ENCODE measurements around the gene ARSA. TPM values are rescaled to one million over a fixed set of nuclear protein-coding genes. Genes with fewer than 3 reads are reported as not detected.
A peak's percentile ranks its signal among the peaks of the same experiment; 100 is the strongest.
"Not testable (repeated sequence)": the region's sequence is repeated elsewhere in the genome, so short reads cannot be mapped to it uniquely, and the experiment has no call there.

The ARSA gene
- polyA plus RNA-seq, 1 donor = 45.7 TPM

DNA sequence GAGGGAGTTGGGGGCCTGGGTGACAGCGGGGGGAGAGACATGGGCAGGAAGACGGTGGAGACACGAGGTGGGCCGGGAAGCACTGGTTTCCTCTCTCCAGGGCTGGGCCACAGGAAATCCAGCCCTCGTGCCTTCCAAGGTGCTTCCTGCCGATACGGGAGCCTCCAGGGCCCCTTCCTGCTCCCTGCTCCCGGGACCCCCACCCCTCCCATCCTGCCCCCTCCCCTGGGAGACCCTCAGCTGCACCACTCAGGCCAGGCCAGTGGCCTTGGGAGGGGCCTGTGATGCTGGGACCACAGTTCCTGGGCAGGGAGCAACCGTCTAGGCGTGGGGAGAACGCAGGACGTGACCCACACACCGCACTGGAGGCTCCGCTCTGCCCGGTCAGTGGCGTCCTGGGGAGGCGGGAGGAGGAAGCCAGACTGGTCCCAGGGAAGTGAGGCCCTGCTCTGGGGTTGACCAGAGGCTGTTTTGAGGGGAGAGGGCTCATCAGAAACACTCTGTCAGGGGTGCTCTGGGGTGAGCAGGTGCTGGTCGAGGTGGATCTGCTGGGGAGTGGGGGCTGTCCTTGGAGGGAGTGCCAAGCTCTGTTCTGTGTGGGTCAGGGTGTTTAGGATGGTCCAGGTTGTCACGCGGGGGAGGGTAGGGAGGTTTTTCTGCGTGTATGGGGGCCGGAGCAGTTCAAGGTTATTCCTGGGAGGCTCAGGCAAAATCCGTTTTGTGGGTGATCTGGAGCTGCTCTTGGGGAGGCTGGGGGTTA, 44.7 kb upstream of the ARSA start, which contains the start of gene SHANK3:
SHANK3 (plus strand) TSS at position 353 of the 760 bp plus-strand sequence.
- peaks cover 13% of the 10 kb centered on the region for H3K9me3 ChIP-seq (ENCODE audit: control insufficient read depth, low read depth, low read length)
- H3K36me3 ChIP-seq (ENCODE audit: control insufficient read depth, insufficient read depth, low read length) = no peaks in the 10 kb centered on the region
- no peak within 1 kb of the TSS for H3K27ac ChIP-seq (ENCODE audit: low read length)
- WGBS (ENCODE audit: insufficient coverage, low lambda C conversion rate) = no CpG with 5 or more reads among the region's 23 CpGs
- peak within 1 kb of the TSS; percentile 31 for H3K4me3 ChIP-seq (ENCODE audit: low read length)
- peaks cover 3% of the 10 kb centered on the region for H3K4me1 ChIP-seq (ENCODE audit: control insufficient read depth, insufficient read depth, low read length)
- no peak for DNase-seq
- H3K27me3 ChIP-seq (ENCODE audit: control insufficient read depth, insufficient read depth, low read length) = peaks cover 52% of the 10 kb centered on the region

DNA sequence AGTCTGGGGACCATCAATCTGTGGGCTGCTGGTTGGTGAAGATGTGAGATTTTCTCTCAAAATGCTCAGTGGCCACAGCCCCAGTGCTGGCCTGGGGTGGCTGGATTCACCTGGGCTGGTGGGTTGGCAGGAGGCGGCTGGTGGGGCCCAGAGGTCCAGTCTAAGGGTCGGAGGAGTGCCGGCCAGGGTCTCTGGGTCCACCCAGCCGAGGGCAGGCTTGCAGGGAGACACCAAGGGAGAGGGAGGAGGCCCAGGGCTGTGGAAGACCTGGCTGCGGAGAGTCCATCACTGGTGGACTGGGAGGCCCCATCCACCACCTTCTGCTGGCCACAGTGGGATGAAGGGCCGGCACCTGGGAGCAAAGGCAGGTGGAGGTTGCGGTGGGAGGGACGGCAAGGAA, 44.1 kb upstream of the ARSA start:
- Histone ChIP-seq H3K9me3 (ENCODE audit: control insufficient read depth, low read depth, low read length) (peaks cover 13% of the 10 kb centered on the region), H3K4me1 (ENCODE audit: control insufficient read depth, insufficient read depth, low read length) (peaks cover 3% of the 10 kb centered on the region), H3K36me3 (ENCODE audit: control insufficient read depth, insufficient read depth, low read length) (no peaks in the 10 kb centered on the region), H3K27me3 (ENCODE audit: control insufficient read depth, insufficient read depth, low read length) (peaks cover 52% of the 10 kb centered on the region), H3K27ac (ENCODE audit: low read length) (no peak overlapping the region), H3K4me3 (ENCODE audit: low read length) (no peak overlapping the region)
- DNase-seq = no peak
- no CpG with 5 or more reads among the region's 8 CpGs for WGBS (ENCODE audit: insufficient coverage, low lambda C conversion rate)

- no peak overlapping the region for H3K4me3 ChIP-seq (ENCODE audit: low read length)
- peaks cover 13% of the 10 kb centered on the region for H3K9me3 ChIP-seq (ENCODE audit: control insufficient read depth, low read depth, low read length)
- peaks cover 49% of the 10 kb centered on the region for H3K27me3 ChIP-seq (ENCODE audit: control insufficient read depth, insufficient read depth, low read length)
- H3K36me3 ChIP-seq (ENCODE audit: control insufficient read depth, insufficient read depth, low read length) = no peaks in the 10 kb centered on the region
- no peak overlapping the region for H3K27ac ChIP-seq (ENCODE audit: low read length)
- H3K4me1 ChIP-seq (ENCODE audit: control insufficient read depth, insufficient read depth, low read length) = peaks cover 3% of the 10 kb centered on the region
- no peak for DNase-seq
- WGBS (ENCODE audit: insufficient coverage, low lambda C conversion rate) = no CpG with 5 or more reads among the region's 11 CpGs
These were observed 43.7 kb upstream of the ARSA start for GRCh38 chr22:50671641-50672040.

DNA sequence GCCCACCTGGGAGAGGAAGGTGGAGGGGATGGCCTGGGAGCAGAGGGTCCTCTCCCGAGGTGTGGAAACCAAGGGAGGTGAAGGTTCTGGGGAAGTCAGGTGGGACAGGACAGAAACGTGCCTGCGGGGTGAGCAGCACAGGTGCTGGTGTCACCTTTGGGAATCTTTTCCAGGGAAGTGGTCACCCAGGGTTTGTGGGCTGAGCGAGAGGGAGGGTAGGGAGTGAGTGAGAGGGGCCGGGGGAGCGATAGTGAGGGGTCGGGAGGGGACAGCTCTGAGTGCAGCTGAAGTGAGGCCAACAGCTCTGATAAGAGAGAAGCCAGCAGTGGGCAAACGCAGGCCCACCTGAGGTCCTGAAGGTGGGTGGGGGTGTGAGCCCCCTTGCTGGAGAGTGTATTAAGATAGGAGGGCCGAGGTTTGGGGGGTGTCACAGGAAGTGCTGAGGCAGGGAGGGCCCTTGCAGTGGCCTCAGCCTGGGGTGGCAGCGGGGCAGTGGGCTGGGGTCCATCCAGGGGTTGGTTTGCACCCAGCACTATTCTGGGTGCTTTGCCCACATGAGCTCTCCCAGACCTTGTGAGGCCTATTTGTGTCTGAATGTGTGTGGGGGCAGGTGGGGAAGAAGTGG, 43.1 kb upstream of the ARSA start:
- H3K36me3 ChIP-seq (ENCODE audit: control insufficient read depth, insufficient read depth, low read length) = no peaks in the 10 kb centered on the region
- no peak for DNase-seq
- peaks cover 3% of the 10 kb centered on the region for H3K4me1 ChIP-seq (ENCODE audit: control insufficient read depth, insufficient read depth, low read length)
- H3K9me3 ChIP-seq (ENCODE audit: control insufficient read depth, low read depth, low read length) = peaks cover 13% of the 10 kb centered on the region
- H3K4me3 ChIP-seq (ENCODE audit: low read length) = no peak overlapping the region
- WGBS (ENCODE audit: insufficient coverage, low lambda C conversion rate) = no CpG with 5 or more reads among the region's 10 CpGs
- peaks cover 44% of the 10 kb centered on the region for H3K27me3 ChIP-seq (ENCODE audit: control insufficient read depth, insufficient read depth, low read length)
- no peak overlapping the region for H3K27ac ChIP-seq (ENCODE audit: low read length)

- H3K9me3 ChIP-seq (ENCODE audit: control insufficient read depth, low read depth, low read length) = peaks cover 13% of the 10 kb centered on the region
- H3K27me3 ChIP-seq (ENCODE audit: control insufficient read depth, insufficient read depth, low read length) = peaks cover 38% of the 10 kb centered on the region
- H3K27ac ChIP-seq (ENCODE audit: low read length) = no peak overlapping the region
- WGBS (ENCODE audit: insufficient coverage, low lambda C conversion rate) = no CpG with 5 or more reads among the region's 4 CpGs
- no peaks in the 10 kb centered on the region for H3K36me3 ChIP-seq (ENCODE audit: control insufficient read depth, insufficient read depth, low read length)
- no peak for DNase-seq
- H3K4me1 ChIP-seq (ENCODE audit: control insufficient read depth, insufficient read depth, low read length) = peaks cover 3% of the 10 kb centered on the region
- no peak overlapping the region for H3K4me3 ChIP-seq (ENCODE audit: low read length)
These were observed 42.6 kb upstream of the ARSA start for GRCh38 chr22:50670513-50670912.

GRCh38 chr22:50665738-50666137, 37.8 kb upstream of the ARSA start:
- Histone ChIP-seq H3K9me3 (ENCODE audit: control insufficient read depth, low read depth, low read length) (no peaks in the 10 kb centered on the region), H3K4me1 (ENCODE audit: control insufficient read depth, insufficient read depth, low read length) (no peaks in the 10 kb centered on the region), H3K27me3 (ENCODE audit: control insufficient read depth, insufficient read depth, low read length) (peaks cover 3% of the 10 kb centered on the region), H3K27ac (ENCODE audit: low read length) (no peak overlapping the region), H3K36me3 (ENCODE audit: control insufficient read depth, insufficient read depth, low read length) (no peaks in the 10 kb centered on the region), H3K4me3 (ENCODE audit: low read length) (no peak overlapping the region)
- no peak for DNase-seq
- no CpG with 5 or more reads among the region's 2 CpGs for WGBS (ENCODE audit: insufficient coverage, low lambda C conversion rate)

DNA sequence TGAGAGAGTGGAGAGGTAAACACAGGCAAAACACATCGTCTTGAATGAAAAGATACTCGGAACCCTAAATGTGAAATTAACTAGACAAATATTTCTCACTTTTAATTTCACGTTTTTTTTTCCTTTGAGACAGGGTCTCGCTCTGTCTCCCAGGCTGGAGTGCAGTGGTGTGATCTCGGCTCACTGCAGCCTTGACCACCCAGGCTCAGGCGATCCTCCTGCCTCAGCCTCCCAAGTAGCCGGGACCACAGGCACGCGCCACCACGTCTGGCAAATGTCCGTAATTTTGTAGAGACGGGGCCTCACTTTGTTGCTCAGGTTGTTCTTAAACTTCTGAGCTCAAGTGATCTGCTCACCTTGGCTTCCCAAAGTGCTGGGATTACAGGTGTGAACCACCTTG, 37.3 kb upstream of the ARSA start:
- no peak for DNase-seq
- H3K9me3 ChIP-seq (ENCODE audit: control insufficient read depth, low read depth, low read length) = no peaks in the 10 kb centered on the region
- no peak overlapping the region for H3K27ac ChIP-seq (ENCODE audit: low read length)
- H3K4me3 ChIP-seq (ENCODE audit: low read length) = no peak overlapping the region
- no CpG with 5 or more reads among the region's 12 CpGs for WGBS (ENCODE audit: insufficient coverage, low lambda C conversion rate)
- H3K27me3 ChIP-seq (ENCODE audit: control insufficient read depth, insufficient read depth, low read length) = no peaks in the 10 kb centered on the region
- no peaks in the 10 kb centered on the region for H3K36me3 ChIP-seq (ENCODE audit: control insufficient read depth, insufficient read depth, low read length)
- H3K4me1 ChIP-seq (ENCODE audit: control insufficient read depth, insufficient read depth, low read length) = no peaks in the 10 kb centered on the region

GRCh38 chr22:50660306-50660705, 32.4 kb upstream of the ARSA start:
- Histone ChIP-seq H3K27me3 (ENCODE audit: control insufficient read depth, insufficient read depth, low read length) (no peaks in the 10 kb centered on the region), H3K9me3 (ENCODE audit: control insufficient read depth, low read depth, low read length) (no peaks in the 10 kb centered on the region), H3K27ac (ENCODE audit: low read length) (no peak overlapping the region), H3K36me3 (ENCODE audit: control insufficient read depth, insufficient read depth, low read length) (no peaks in the 10 kb centered on the region), H3K4me1 (ENCODE audit: control insufficient read depth, insufficient read depth, low read length) (peaks cover 4% of the 10 kb centered on the region), H3K4me3 (ENCODE audit: low read length) (no peak overlapping the region)
- no peak for DNase-seq

- not testable (repeated sequence) for H3K27me3 ChIP-seq (ENCODE audit: control insufficient read depth, insufficient read depth, low read length); H3K9me3 ChIP-seq (ENCODE audit: control insufficient read depth, low read depth, low read length); H3K36me3 ChIP-seq (ENCODE audit: control insufficient read depth, insufficient read depth, low read length); H3K27ac ChIP-seq (ENCODE audit: low read length); DNase-seq; H3K4me1 ChIP-seq (ENCODE audit: control insufficient read depth, insufficient read depth, low read length); H3K4me3 ChIP-seq (ENCODE audit: low read length)
- WGBS (ENCODE audit: insufficient coverage, low lambda C conversion rate) = no CpG with 5 or more reads among the region's 7 CpGs
These were observed 31.8 kb upstream of the ARSA start for GRCh38 chr22:50659711-50660110.

DNA sequence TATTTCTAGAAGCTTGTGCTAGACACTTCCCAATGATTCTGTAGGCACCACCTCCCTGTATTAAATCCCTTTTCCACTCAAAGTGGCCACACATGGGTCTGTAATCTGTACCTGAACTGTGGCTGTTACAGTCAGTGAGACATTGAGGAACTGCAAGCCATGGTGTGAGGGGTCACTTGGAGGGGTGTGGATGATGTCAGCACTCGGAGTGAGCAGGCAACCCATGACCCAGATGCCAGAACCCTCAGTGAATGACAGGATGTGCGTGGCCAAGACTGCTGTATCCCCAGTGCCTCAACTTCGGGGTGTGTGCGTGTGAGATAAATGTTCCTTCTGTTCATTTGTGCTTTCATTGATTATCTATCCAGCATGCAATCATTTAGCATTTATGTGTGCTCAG, 30.0 kb upstream of the ARSA start:
- H3K27me3 ChIP-seq (ENCODE audit: control insufficient read depth, insufficient read depth, low read length) = no peaks in the 10 kb centered on the region
- peaks cover 4% of the 10 kb centered on the region for H3K4me1 ChIP-seq (ENCODE audit: control insufficient read depth, insufficient read depth, low read length)
- no CpG with 5 or more reads among the region's 4 CpGs for WGBS (ENCODE audit: insufficient coverage, low lambda C conversion rate)
- H3K9me3 ChIP-seq (ENCODE audit: control insufficient read depth, low read depth, low read length) = no peaks in the 10 kb centered on the region
- H3K36me3 ChIP-seq (ENCODE audit: control insufficient read depth, insufficient read depth, low read length) = no peaks in the 10 kb centered on the region
- DNase-seq = no peak
- H3K4me3 ChIP-seq (ENCODE audit: low read length) = no peak overlapping the region
- no peak overlapping the region for H3K27ac ChIP-seq (ENCODE audit: low read length)
